Measurements from ENCODE around the gene ALDH1B1. TPM values are rescaled to one million over a fixed set of nuclear protein-coding genes. Genes with fewer than 3 reads are reported as not detected.

The ALDH1B1 gene
- total RNA-seq, 1 donor from 2014 or later, result 47.5 TPM

DNA sequence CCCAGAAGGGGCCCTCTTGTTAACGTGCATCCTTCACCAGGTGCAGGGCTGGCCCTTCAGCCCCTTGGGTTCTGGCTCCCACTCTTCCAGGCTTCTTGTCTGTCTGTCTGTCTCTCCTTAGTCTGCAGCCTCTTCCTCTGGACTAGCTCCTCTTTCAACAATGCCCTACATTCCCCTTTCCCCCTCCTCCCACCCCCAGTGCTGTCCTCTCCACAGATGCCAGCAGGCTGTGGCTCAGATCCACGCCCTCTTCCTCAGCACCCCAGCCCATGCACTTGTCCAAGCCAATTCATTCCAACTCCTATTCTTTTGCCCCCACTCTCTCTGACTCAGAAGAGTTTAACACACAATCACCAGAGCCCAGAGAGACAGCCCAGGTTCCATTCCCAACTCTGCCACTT, 45.2 kb upstream of the ALDH1B1 start:
- DNase-seq (ENCODE audit: low read depth), result no peak
- no peak overlapping the region for H3K4me3 ChIP-seq (ENCODE audit: low read depth, low read length)
- TF ChIP-seq CTCF (conservative IDR thresholded peaks at IDR 0.05; ENCODE audit: low read depth, low read length), result no peak

DNA sequence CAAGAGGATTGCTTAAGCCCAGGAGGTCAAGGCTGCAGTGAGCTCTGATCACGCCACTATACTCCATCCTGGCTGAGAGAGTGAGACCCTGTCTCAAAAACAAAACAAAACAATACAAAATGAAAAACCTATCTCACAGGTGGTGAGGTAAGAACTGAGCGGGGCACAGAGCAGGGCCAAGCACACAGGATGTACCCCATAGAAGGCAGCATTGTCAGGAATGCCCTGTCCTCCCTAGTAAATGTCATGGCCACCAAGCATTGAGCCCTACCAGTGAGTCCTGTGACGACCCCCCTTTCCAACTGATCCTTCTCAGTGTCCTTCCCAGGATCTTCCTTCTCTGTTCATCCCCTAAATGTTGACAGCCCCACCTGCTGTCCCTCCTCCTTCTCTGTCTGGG, 44.6 kb upstream of the ALDH1B1 start:
- no peak for TF ChIP-seq CTCF (conservative IDR thresholded peaks at IDR 0.05; ENCODE audit: low read depth, low read length)
- H3K4me3 ChIP-seq (ENCODE audit: low read depth, low read length), result no peak overlapping the region
- DNase-seq (ENCODE audit: low read depth), result no peak

- DNase-seq (ENCODE audit: low read depth), result no peak
- TF ChIP-seq CTCF (conservative IDR thresholded peaks at IDR 0.05; ENCODE audit: low read depth, low read length), result no peak
- H3K4me3 ChIP-seq (ENCODE audit: low read depth, low read length), result no peak overlapping the region
Observed at GRCh38 chr9:38350529-38350928, 42.0 kb upstream of the ALDH1B1 start.

DNA sequence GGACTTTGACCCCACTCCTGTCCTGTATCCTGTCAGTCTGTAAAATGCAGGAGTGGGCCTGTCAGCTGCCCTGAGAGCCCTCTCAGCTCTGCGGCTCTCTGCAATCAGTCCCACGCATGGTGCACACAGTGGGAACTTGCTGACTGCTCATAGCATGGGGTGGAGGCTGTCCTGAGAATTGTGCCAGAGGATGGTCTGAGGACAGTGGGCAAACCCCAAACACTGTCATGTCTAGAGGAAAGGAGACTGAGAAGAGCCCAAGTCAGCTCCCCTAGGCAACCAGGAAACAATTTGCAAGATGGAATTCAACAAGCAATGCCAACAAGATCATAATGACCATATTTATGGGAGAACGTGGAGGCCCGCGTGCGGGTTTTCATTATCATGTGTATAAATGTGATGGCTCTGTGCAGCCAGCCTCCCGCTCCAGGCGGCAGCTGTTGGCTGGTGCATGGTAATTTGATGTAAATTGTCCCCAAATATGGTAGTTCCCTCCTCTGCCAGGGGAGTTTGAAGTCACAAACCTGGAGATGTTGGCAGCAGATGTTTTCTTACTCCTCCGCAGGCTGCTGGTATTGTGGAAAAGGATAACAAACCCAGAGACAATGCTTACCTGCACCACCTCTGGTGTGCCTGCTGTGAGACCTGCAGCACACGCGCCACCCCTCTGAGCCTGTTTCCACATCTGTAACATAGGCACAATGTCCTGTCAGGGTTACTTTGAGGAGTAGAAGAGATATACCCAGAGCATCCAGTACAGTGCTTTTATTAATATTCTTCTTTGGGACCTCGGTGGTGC, 39.8 kb upstream of the ALDH1B1 start:
- no peak for TF ChIP-seq CTCF (conservative IDR thresholded peaks at IDR 0.05; ENCODE audit: low read depth, low read length)
- DNase-seq (ENCODE audit: low read depth), result no peak
- H3K4me3 ChIP-seq (ENCODE audit: low read depth, low read length), result no peak overlapping the region

- no peak overlapping the region for H3K4me3 ChIP-seq (ENCODE audit: low read depth, low read length)
- TF ChIP-seq CTCF (conservative IDR thresholded peaks at IDR 0.05; ENCODE audit: low read depth, low read length), result no peak
- no peak for DNase-seq (ENCODE audit: low read depth)
Observed at GRCh38 chr9:38355115-38355514, 37.4 kb upstream of the ALDH1B1 start.

DNA sequence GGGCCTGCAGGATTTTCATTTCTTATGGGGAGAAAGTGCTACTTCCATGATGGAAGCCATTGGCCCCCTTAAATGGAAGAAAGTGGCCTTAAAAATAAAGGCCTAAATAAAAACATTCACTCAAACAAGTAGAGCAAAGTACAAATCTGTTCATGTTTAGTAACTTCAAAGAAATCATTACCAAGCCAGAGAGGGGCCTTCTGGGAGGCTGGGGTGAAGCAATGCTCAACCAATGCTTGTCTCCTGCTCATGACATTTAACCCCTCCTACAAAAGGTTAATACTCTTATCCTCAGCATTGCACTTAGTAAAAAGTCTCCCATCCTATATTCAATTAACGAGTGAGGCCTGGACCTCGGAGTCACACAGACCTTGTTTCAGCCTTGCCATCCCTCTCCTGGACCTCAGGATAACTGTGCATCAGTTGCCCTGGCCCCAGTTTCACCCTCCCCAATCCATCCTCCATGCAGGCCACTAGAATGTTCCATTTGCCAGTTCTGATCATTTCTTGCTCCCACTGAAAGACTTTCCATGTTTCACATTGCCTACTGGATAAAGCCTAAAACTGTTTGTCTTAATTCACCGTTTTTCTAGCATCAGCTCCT, 36.9 kb upstream of the ALDH1B1 start:
- no peak overlapping the region for H3K4me3 ChIP-seq (ENCODE audit: low read depth, low read length)
- TF ChIP-seq CTCF (conservative IDR thresholded peaks at IDR 0.05; ENCODE audit: low read depth, low read length), result no peak
- DNase-seq (ENCODE audit: low read depth), result no peak

- TF ChIP-seq CTCF (conservative IDR thresholded peaks at IDR 0.05; ENCODE audit: low read depth, low read length), result no peak
- no peak overlapping the region for H3K4me3 ChIP-seq (ENCODE audit: low read depth, low read length)
- DNase-seq (ENCODE audit: low read depth), result no peak
Observed at GRCh38 chr9:38356851-38357250, 35.7 kb upstream of the ALDH1B1 start.

Data from epithelial cell of proximal tubule (primary cell).